ENCODE measurements around the gene PRR20E. TPM values are rescaled to one million over a fixed set of nuclear protein-coding genes. Genes with fewer than 3 reads are reported as not detected.
"Not testable (repeated sequence)": the region's sequence is repeated elsewhere in the genome, so short reads cannot be mapped to it uniquely, and the experiment has no call there.

The PRR20E gene
- total RNA-seq = not detected

DNA sequence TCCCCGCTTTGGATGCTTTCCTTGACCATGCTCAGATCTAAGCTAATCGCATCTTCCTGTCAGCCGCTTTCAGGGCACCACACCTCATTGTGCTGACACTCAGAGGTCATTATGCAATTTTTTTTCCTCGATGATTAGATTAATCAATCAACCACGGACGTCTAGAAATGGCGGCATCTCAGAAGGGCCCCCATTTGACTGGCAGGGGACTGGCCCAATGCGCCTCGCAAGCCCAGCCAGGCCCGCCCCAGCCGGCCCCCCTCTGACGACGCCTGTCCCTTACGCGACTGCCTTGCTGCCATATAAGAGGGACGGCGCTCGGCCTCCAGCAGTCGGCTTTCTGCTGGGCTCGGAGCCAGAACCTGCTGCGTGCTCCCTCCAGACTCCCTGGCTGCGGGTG lies at the start of gene PRR20E:
Gene PRR20E, plus strand, starts transcription at position 301 of the 400 bp plus-strand sequence. CDS start 387 bp downstream, outside the sequence.
- DNase-seq; H3K27ac ChIP-seq; in situ Hi-C loops (cut with MboI; ENCODE audit: low pct_ligation_motif_present in 1 of 4, low pct_unique_long_range_greater_than_20kb in 1 of 4, low sequenced_read_pairs in 3 of 4); H3K9me3 ChIP-seq; H3K4me3 ChIP-seq; H3K4me1 ChIP-seq; intact Hi-C loops (cut with DNase I; ENCODE audit: low total_unique reads); H3K36me3 ChIP-seq; H3K27me3 ChIP-seq: not testable (repeated sequence)
- WGBS, 2 donors (ENCODE audit: low coverage in 1 of 2) = no CpG with 5 or more reads among the region's 22 CpGs

GRCh38 chr13:57123681-57124080 lies 43.3 kb upstream of the PRR20E start:
- H3K27me3 ChIP-seq = no peaks in the 10 kb centered on the region
- H3K4me1 ChIP-seq = no peaks in the 10 kb centered on the region
- no peak for DNase-seq
- no peaks in the 10 kb centered on the region for H3K9me3 ChIP-seq
- in situ Hi-C loops (cut with MboI; ENCODE audit: low pct_ligation_motif_present in 1 of 4, low pct_unique_long_range_greater_than_20kb in 1 of 4, low sequenced_read_pairs in 3 of 4) (loop anchor here in 2 of 4 donors (25.0 kb wide), 1 partner anchor 89 kb away; no protein-coding TSS in a partner anchor), intact Hi-C loops (cut with DNase I; ENCODE audit: low total_unique reads) (no loop called here)
- TF ChIP-seq CTCF (IDR thresholded peaks at IDR 0.05) (no peak), POLR2AphosphoS5 (IDR thresholded peaks at IDR 0.05) (no peak)
- H3K27ac ChIP-seq = no peak overlapping the region
- no peak overlapping the region for H3K4me3 ChIP-seq
- H3K36me3 ChIP-seq = no peaks in the 10 kb centered on the region
- 64 to 75% methylated on average over 1 of the region's 1 CpG for WGBS, 2 donors (ENCODE audit: low coverage in 1 of 2)

DNA sequence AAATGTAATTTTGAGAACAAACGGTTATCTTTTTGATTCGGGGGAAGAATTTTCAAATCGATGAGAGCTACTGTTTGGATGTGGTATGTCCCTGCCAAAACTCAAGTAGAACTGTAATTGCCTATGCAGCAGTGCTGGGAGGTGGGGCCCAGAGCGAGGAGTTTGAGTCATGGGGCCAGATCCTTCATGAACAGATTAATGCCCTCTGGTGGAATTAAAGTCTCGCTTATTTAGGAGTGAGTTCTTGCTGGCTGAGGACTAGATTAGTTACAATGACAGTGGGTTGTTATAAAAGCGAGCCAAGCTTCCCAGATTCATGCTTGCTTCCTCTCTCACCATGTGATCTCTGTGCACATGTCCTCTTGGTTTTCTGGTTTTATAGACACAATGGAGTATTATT lies 38.1 kb upstream of the PRR20E start:
- intact Hi-C loops (cut with DNase I; ENCODE audit: low total_unique reads) = no loop called here

DNA sequence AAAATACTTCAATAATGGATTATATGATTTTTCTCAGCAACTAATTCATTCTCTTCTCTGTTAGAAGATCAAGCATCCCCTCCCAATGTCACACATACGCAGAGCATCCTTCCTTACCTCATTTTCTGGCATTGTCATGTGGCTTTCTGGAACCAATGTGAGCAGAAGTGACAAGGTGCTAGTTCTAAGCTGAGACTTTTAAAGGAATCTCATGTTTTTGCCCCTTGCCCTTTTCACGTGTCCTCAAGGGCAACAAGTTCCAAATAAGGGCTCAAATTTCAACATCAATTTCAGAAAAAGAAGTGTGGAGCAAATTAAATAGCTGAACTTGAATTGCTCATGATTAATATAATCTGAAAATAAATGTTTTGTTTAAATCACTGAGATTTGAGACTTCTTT lies 30.9 kb upstream of the PRR20E start:
- intact Hi-C loops (cut with DNase I; ENCODE audit: low total_unique reads) = no loop called here
- WGBS, 2 donors (ENCODE audit: low coverage in 1 of 2) = 46 to 58% methylated on average over 2 of the region's 2 CpGs

More for the DNA sequence above, 38.1 kb upstream of the PRR20E start:
- Histone ChIP-seq H3K4me3 (no peak overlapping the region), H3K36me3 (no peaks in the 10 kb centered on the region), H3K27ac (no peak overlapping the region), H3K27me3 (no peaks in the 10 kb centered on the region), H3K4me1 (no peaks in the 10 kb centered on the region), H3K9me3 (no peaks in the 10 kb centered on the region)
- 78 to 90% methylated on average over 4 to 6 of the region's 6 CpGs for WGBS, 2 donors (ENCODE audit: low coverage in 1 of 2)
- no peak for TF ChIP-seq POLR2A (IDR thresholded peaks at IDR 0.05)
- TF ChIP-seq CTCF (IDR thresholded peaks at IDR 0.05) = no peak
- DNase-seq = no peak
- in situ Hi-C loops (cut with MboI; ENCODE audit: low pct_ligation_motif_present in 1 of 4, low pct_unique_long_range_greater_than_20kb in 1 of 4, low sequenced_read_pairs in 3 of 4) = no loop called here

DNA sequence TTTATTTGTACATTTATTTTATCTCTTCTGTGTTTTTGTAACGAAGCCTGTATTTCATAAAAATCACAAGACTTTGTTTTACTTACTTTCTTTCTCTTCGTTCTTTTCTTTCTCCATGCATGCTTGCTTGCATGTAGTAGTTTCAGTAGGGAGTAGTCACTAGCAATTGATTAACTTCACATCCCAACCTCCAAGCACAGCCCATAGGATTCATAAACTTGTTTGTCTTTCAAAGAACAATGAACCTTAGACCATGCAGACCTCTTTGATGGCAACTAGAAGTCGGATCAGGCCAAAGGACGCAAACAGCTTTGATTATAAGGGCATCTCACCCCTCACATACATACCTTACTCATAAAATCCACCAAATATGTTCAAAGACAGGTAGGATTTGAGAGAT lies 29.4 kb upstream of the PRR20E start:
- Histone ChIP-seq H3K27ac (no peak overlapping the region), H3K4me3 (peak overlapping the region in 1 of 4 donors; percentile 2), H3K36me3 (no peaks in the 10 kb centered on the region), H3K9me3 (no peaks in the 10 kb centered on the region), H3K27me3 (no peaks in the 10 kb centered on the region), H3K4me1 (peaks cover 0 to 3% (median 0%) of the 10 kb centered on the region in 4 donors)
- 54 to 56% methylated on average over 4 of the region's 4 CpGs for WGBS, 2 donors (ENCODE audit: low coverage in 1 of 2)
- in situ Hi-C loops (cut with MboI; ENCODE audit: low pct_ligation_motif_present in 1 of 4, low pct_unique_long_range_greater_than_20kb in 1 of 4, low sequenced_read_pairs in 3 of 4) (no loop called here), intact Hi-C loops (cut with DNase I; ENCODE audit: low total_unique reads) (no loop called here)
- DNase-seq = no peak
- TF ChIP-seq CTCF (IDR thresholded peaks at IDR 0.05) = no peak
- TF ChIP-seq POLR2AphosphoS5 (IDR thresholded peaks at IDR 0.05) = no peak
- TF ChIP-seq EP300 (IDR thresholded peaks at IDR 0.05; ENCODE audit: low read depth) = no peak

More for the DNA sequence above, 30.9 kb upstream of the PRR20E start:
- DNase-seq = no peak
- Histone ChIP-seq H3K4me1 (peaks cover 0 to 3% (median 0%) of the 10 kb centered on the region in 4 donors), H3K36me3 (no peaks in the 10 kb centered on the region), H3K4me3 (no peak overlapping the region), H3K27me3 (no peaks in the 10 kb centered on the region), H3K9me3 (no peaks in the 10 kb centered on the region), H3K27ac (no peak overlapping the region)
- in situ Hi-C loops (cut with MboI; ENCODE audit: low pct_ligation_motif_present in 1 of 4, low pct_unique_long_range_greater_than_20kb in 1 of 4, low sequenced_read_pairs in 3 of 4) = no loop called here
- TF ChIP-seq EP300 (IDR thresholded peaks at IDR 0.05; ENCODE audit: low read depth) (no peak), POLR2AphosphoS5 (IDR thresholded peaks at IDR 0.05) (no peak), POLR2A (IDR thresholded peaks at IDR 0.05) (no peak)
